SK-N-SH treated with all-trans-retinoic acid at 6 μM for 48 hours (cell line): ENCODE measurements around the gene C19orf44.

Experiments used
- ARNTL ChIP-seq: fragments of 450-650 bp; formaldehyde crosslinking; IDR thresholded peaks from 2 replicates; pipeline ENCODE4 v1.5.0; 2020; ENCODE audit warnings: low read depth, mild to moderate bottlenecking, moderate library complexity, borderline replicate concordance
- BACH2 ChIP-seq: fragments of 250-450 bp; sonication (Bioruptor Pico); IDR thresholded peaks from 2 replicates; pipeline ENCODE4 v1.9.0; 2021; ENCODE audit warnings: mild to moderate bottlenecking, borderline replicate concordance
- OSR1 ChIP-seq: fragments of 250-450 bp; sonication (Bioruptor Pico); IDR thresholded peaks from 2 replicates; pipeline ENCODE4 v1.8.0; 2022; ENCODE audit warnings: moderate library complexity, mild to moderate bottlenecking, inconsistent platforms
- PATZ1 ChIP-seq: fragments of 250-450 bp; sonication (Bioruptor Pico); IDR thresholded peaks from 2 replicates; pipeline ENCODE4 v1.8.0; 2020; ENCODE audit warnings: mild to moderate bottlenecking, moderate library complexity, borderline replicate concordance
- PPARA ChIP-seq: fragments of 250-450 bp; sonication (Bioruptor Pico); IDR thresholded peaks from 2 replicates; pipeline ENCODE4 v1.5.0; 2020; ENCODE audit warnings: mild to moderate bottlenecking, borderline replicate concordance
- TOX ChIP-seq: fragments of 250-450 bp; sonication (Bioruptor Pico); IDR thresholded peaks from 2 replicates; pipeline ENCODE4 v1.8.0; 2021; ENCODE audit warnings: mild to moderate bottlenecking, moderate library complexity, borderline replicate concordance
- ZC3H10 ChIP-seq: fragments of 250-450 bp; sonication (Bioruptor Pico); IDR thresholded peaks from 2 replicates; pipeline ENCODE4 v1.5.1; 2021; ENCODE audit warnings: mild to moderate bottlenecking, moderate library complexity
- ZNF8 ChIP-seq: fragments of 450-650 bp; formaldehyde crosslinking; IDR thresholded peaks from 2 replicates; pipeline ENCODE4 v1.5.0; 2020; ENCODE audit warnings: mild to moderate bottlenecking, moderate library complexity
- TF ChIP-seq, protein P1 (sequence below): fragments of 250-450 bp; sonication (Bioruptor Pico); IDR thresholded peaks from 2 replicates; pipeline ENCODE4 v1.5.1; 2021; ENCODE audit warnings: mild to moderate bottlenecking, moderate library complexity
- TF ChIP-seq, protein P2 (sequence below): fragments of 250-450 bp; sonication (Bioruptor Pico); IDR thresholded peaks from 2 replicates; pipeline ENCODE4 v1.5.1; 2020; ENCODE audit warnings: low read depth, mild to moderate bottlenecking, moderate library complexity

- TF ChIP-seq, protein P1, sequence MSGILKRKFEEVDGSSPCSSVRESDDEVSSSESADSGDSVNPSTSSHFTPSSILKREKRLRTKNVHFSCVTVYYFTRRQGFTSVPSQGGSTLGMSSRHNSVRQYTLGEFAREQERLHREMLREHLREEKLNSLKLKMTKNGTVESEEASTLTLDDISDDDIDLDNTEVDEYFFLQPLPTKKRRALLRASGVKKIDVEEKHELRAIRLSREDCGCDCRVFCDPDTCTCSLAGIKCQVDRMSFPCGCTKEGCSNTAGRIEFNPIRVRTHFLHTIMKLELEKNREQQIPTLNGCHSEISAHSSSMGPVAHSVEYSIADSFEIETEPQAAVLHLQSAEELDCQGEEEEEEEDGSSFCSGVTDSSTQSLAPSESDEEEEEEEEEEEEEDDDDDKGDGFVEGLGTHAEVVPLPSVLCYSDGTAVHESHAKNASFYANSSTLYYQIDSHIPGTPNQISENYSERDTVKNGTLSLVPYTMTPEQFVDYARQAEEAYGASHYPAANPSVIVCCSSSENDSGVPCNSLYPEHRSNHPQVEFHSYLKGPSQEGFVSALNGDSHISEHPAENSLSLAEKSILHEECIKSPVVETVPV (CRISPR knock-in tag), result no peak
- TF ChIP-seq ZNF8 (CRISPR knock-in tag), result no peak
- TF ChIP-seq, protein P2, sequence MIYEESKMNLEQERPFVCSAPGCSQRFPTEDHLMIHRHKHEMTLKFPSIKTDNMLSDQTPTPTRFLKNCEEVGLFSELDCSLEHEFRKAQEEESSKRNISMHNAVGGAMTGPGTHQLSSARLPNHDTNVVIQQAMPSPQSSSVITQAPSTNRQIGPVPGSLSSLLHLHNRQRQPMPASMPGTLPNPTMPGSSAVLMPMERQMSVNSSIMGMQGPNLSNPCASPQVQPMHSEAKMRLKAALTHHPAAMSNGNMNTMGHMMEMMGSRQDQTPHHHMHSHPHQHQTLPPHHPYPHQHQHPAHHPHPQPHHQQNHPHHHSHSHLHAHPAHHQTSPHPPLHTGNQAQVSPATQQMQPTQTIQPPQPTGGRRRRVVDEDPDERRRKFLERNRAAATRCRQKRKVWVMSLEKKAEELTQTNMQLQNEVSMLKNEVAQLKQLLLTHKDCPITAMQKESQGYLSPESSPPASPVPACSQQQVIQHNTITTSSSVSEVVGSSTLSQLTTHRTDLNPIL (CRISPR knock-in tag), result no peak
- no peak for TF ChIP-seq TOX (CRISPR knock-in tag)
- TF ChIP-seq PATZ1 (CRISPR knock-in tag), result no peak
- no peak for TF ChIP-seq PPARA (CRISPR knock-in tag)
- no peak for TF ChIP-seq ZC3H10 (CRISPR knock-in tag)
- TF ChIP-seq OSR1, result no peak
- no peak for TF ChIP-seq ARNTL (CRISPR knock-in tag)
- TF ChIP-seq BACH2 (CRISPR knock-in tag), result no peak
These were observed 39.2 kb downstream of the C19orf44 start for GRCh38 chr19:16535381-16535780.
